GM13976 (cell line): ENCODE results near the gene ALAD.
"Not testable (repeated sequence)": the region's sequence is repeated elsewhere in the genome, so short reads cannot be mapped to it uniquely, and the experiment has no call there.

Experiments used
- DNase-seq: peaks from one replicate; pipeline ENCODE4 v3.0.0; 2012; ENCODE audit warnings: low spot score
- CTCF ChIP-seq: IDR thresholded peaks from 2 replicates; pipeline ENCODE4 v1.5.1; 2012; ENCODE audit warnings: borderline replicate concordance, mild to moderate bottlenecking; ENCODE audit not compliant: insufficient read depth; ENCODE audit errors: extremely low read depth, missing control alignments, control extremely low read depth
- in situ Hi-C: fragments of 300-500 bp; cut with MboI; formaldehyde crosslinking; loops from one replicate; pipeline ENCODE4 v1.12.0; 2022; ENCODE audit warnings: low sequenced_read_pairs, mixed read lengths, inconsistent platforms; ENCODE audit not compliant: unreplicated experiment

The ALAD gene

GRCh38 chr9:113369855-113370140, 31.3 kb downstream of the ALAD start:
- in situ Hi-C loops, result no loop called here
- no peak for TF ChIP-seq CTCF
- DNase-seq, result no peak

- no peak for DNase-seq
- in situ Hi-C loops, result no loop called here
- TF ChIP-seq CTCF, result no peak
Measured at GRCh38 chr9:113368982-113369854, 31.9 kb downstream of the ALAD start.

GRCh38 chr9:113368348-113368981, 32.6 kb downstream of the ALAD start:
- DNase-seq, result no peak
- TF ChIP-seq CTCF, result no peak
- in situ Hi-C loops, result no loop called here

- DNase-seq, in situ Hi-C loops: not testable (repeated sequence)
Measured at GRCh38 chr9:113365652-113366051, 35.4 kb downstream of the ALAD start.

- no peak for DNase-seq
- no peak for TF ChIP-seq CTCF
- in situ Hi-C loops, result no loop called here
Measured at GRCh38 chr9:113364951-113365350, 36.1 kb downstream of the ALAD start.

- no peak for TF ChIP-seq CTCF
- no peak for DNase-seq
- in situ Hi-C loops, result no loop called here
Measured at GRCh38 chr9:113363336-113363735, 37.7 kb downstream of the ALAD start.

GRCh38 chr9:113361304-113362018, 39.6 kb downstream of the ALAD start:
- in situ Hi-C loops, result no loop called here
- no peak for TF ChIP-seq CTCF
- no peak for DNase-seq
